Medulla oblongata (tissue), 1 donor: ENCODE data around the gene KLHL17.
"Not testable (repeated sequence)": the region's sequence is repeated elsewhere in the genome, so short reads cannot be mapped to it uniquely, and the experiment has no call there.

Experiments used
- DNase-seq: peaks from one replicate; pipeline ENCODE4 v3.0.0-alpha.2; 2015; ENCODE audit errors: extremely low spot score

Gene KLHL17

GRCh38 chr1:980602-981395 is 20.4 kb downstream of the KLHL17 start:
- DNase-seq: no peak

- DNase-seq: no peak
These were observed 21.1 kb downstream of the KLHL17 start for GRCh38 chr1:981491-981954.

DNA sequence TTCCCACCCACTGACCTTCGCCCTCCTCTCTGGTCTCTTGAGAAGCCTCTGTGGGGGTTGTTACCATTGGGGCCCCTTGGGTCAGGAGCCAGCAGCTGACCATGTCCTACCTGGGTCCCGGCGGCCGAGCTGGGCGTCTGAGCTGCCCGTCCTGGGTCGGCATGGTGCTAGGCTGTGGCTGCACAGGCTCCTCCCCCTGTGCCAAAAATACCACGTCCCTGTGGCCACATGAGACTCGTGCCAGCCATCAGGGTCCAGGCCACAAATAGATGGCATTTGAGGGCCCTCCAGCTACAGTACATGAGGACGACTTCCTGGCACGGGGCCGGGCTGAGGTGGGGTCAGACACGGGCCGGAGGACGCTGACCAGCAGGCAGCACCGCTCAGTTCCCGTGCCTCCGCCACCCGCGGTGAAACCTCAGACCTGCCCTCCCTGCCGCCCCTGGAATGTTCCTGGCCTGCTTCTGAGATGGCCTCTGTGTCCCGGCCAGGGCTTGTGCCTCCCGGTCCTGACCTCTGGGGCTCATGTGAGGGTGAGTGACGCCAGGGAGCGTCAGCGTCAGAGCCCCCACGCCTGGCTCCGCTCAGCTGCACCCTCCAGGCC is 21.7 kb downstream of the KLHL17 start, which contains the start of gene PERM1:
PERM1 (minus strand) TSS at position 139 of the 604 bp plus-strand sequence. CDS start 1,064 bp downstream, outside the sequence.
- no peak for DNase-seq

GRCh38 chr1:982765-983436 is 22.5 kb downstream of the KLHL17 start:
- DNase-seq: no peak

- no peak for DNase-seq
These were observed 23.6 kb downstream of the KLHL17 start for GRCh38 chr1:983798-984475.

GRCh38 chr1:984476-984814 is 24.1 kb downstream of the KLHL17 start:
- DNase-seq: no peak

- no peak for DNase-seq
These were observed 24.7 kb downstream of the KLHL17 start for GRCh38 chr1:985126-985525.

DNA sequence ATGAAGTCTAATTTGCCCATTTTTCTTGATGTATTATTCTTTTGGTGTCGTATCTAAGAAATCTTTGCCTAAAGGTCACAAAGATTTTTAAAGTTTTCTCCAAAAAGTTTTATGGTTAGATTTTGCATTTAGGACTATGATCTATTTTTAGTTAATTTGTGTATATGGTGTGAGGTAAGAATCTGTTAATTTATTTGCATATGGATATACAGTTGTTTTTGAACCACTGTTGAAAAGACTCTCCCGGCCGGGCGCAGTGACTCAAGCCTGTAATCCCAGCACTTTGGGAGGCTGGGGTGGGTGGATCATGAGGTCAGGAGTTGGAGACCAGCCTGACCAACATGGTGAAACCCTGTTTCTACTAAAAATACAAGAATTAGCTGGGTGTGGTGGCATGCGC is 27.7 kb downstream of the KLHL17 start:
- not testable (repeated sequence) for DNase-seq

DNA sequence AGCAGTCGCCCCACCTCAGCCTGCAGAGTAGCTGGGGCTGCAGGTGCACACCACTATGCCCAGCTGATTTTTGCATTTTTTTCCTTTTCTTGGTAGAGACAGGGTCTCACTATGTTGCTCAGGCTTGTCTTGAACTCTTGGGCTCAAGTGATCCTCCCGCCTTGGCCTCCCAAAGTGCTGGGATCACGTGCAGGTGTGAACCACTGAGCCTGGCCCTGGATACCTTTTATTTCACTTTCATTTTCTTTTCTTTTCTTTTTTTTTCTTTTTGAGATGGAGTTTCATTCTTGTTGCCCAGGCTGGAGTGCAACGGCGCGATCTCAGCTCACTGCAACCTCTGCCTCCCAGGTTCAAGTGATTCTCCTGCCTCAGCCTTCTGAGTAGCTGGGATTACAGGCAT is 30.9 kb downstream of the KLHL17 start:
- DNase-seq: not testable (repeated sequence)

DNA sequence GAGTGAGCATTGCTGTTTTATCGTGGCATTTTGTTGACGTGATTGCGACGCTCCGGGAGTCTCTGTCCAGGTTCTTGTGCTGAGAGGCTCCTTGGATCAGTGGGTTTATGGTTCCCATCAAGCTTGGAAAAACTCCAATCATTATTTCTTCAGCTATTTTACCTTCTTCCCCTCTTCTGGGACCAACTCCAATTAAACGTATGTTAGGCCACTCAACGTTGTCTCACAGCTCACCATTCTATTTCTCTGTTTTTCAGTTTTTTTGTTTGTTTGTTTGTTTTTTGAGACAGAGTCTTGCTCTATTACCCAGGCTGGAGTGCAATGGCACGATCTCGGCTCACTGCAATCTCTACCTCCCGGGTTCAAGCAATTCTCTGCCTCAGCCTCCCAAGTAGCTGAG is 31.5 kb downstream of the KLHL17 start:
- DNase-seq: no peak

- no peak for DNase-seq
These were observed 32.0 kb downstream of the KLHL17 start for GRCh38 chr1:992362-992761.

DNA sequence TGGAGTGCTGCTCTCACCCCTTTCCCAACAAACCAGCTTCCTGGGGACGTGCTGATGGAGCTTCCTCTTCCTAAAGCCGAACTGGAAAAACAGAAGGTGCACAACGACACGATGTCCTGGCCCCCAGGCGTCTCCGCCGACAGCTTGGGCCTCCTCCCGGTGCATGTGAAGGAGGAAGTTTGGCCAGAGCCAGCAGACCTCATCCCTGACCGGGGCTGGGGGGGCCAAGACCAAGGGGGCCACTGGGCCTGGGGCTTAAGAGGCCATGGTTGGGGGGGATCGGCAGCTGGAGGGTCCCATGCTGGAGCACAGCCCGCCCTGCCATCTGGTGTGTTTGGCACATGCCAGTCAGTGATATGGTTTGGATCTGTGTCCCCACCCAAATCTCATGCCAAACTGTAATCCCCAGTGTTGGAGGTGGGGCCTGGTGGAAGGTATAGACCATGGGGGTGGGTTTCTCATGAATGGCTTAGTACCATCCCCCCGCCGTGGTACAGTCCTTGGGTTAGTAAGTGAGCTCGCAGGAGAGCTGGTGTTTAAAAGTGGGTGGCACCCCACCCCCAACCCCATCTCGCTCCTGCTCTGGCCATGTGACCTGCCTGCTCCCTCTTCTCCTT is 33.1 kb downstream of the KLHL17 start:
- DNase-seq: no peak

GRCh38 chr1:994546-994945 is 34.2 kb downstream of the KLHL17 start:
- DNase-seq: not testable (repeated sequence)

GRCh38 chr1:995665-996633 is 35.6 kb downstream of the KLHL17 start:
- DNase-seq: no peak

GRCh38 chr1:996851-997712 is 36.7 kb downstream of the KLHL17 start:
- DNase-seq: no peak

- no peak for DNase-seq
These were observed 37.3 kb downstream of the KLHL17 start for GRCh38 chr1:997713-997992.

GRCh38 chr1:997993-998744 is 37.8 kb downstream of the KLHL17 start:
- no peak for DNase-seq

DNA sequence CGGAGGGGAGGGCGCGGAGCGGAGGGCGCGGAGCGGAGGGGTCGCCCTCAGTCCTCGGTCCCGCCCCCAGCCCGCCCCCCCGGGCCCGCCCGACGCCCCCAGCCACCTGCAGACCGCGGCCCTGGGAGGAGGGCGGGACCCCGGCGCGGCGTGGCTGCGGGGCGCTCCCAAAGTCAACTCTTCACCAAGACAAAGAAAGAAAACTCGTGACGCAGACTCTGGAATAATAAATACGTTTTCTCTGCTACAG is 38.3 kb downstream of the KLHL17 start:
- no peak for DNase-seq

DNA sequence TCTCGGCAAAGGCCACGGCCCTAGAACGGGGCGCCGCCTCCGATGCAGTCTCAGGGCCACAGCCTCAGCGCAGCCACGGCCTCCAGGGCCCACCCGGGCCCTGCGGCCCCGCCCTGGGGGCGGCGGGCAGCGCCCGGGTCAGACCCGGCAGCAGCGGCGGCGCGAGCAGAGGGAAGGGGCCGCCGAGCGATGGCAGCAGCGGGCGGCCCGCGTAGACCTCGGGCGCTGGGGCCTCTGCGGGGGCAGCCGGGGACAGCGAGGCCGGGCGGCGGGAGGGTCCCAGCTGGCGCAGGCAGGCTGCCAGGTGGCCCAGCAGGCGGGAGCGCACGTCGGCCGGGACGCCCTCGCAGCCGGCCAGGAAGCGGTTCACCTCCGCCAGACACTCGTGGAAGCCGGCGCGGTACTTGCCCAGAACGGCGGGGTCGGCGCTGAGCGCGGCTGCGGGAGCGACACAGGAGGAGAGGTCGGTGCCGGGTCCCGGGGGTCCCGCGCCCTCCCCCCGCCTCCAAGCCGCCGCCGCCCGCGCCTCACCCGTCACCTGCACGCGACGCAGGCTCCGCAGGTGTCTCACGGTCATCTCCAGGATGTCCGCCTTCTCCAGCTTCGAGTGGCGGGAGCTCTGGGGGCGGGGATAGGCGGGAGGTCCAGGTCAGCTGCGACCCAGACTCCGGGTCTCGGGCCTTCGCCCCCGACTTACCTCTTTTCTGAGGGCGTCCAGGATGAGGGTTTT is 38.8 kb downstream of the KLHL17 start:
- no peak for DNase-seq
